ENCODE measurements around the gene SOX13.

Gene SOX13

GRCh38 chr1:204154568-204155255 is 81.8 kb downstream of the SOX13 start:
- no peaks in the 10 kb centered on the region for H3K9me3 Mint-ChIP-seq
- H3K4me3 Mint-ChIP-seq, result no peak overlapping the region
- no peaks in the 10 kb centered on the region for H3K27me3 Mint-ChIP-seq
- no peaks in the 10 kb centered on the region for H3K4me1 Mint-ChIP-seq
- H3K36me3 Mint-ChIP-seq, result no peaks in the 10 kb centered on the region
- no peak overlapping the region for H3K27ac Mint-ChIP-seq

GRCh38 chr1:204155881-204156280 is 83.0 kb downstream of the SOX13 start:
- Mint-ChIP-seq H3K4me1 (no peaks in the 10 kb centered on the region), H3K36me3 (no peaks in the 10 kb centered on the region), H3K27me3 (no peaks in the 10 kb centered on the region), H3K27ac (no peak overlapping the region), H3K9me3 (no peaks in the 10 kb centered on the region), H3K4me3 (no peak overlapping the region)

- Mint-ChIP-seq H3K27me3 (no peaks in the 10 kb centered on the region), H3K36me3 (no peaks in the 10 kb centered on the region), H3K4me3 (no peak overlapping the region), H3K27ac (no peak overlapping the region), H3K9me3 (no peaks in the 10 kb centered on the region), H3K4me1 (no peaks in the 10 kb centered on the region)
These were observed 85.0 kb downstream of the SOX13 start for GRCh38 chr1:204157962-204158361.

GRCh38 chr1:204161609-204162493 is 88.9 kb downstream of the SOX13 start:
- Mint-ChIP-seq H3K4me1 (no peaks in the 10 kb centered on the region), H3K27ac (no peak overlapping the region), H3K36me3 (no peaks in the 10 kb centered on the region), H3K27me3 (no peaks in the 10 kb centered on the region), H3K9me3 (no peaks in the 10 kb centered on the region), H3K4me3 (no peak overlapping the region)

- Mint-ChIP-seq H3K27ac (no peak overlapping the region), H3K36me3 (no peaks in the 10 kb centered on the region), H3K4me1 (no peaks in the 10 kb centered on the region), H3K4me3 (no peak overlapping the region), H3K9me3 (peaks cover 5% of the 10 kb centered on the region), H3K27me3 (no peaks in the 10 kb centered on the region)
These were observed 89.7 kb downstream of the SOX13 start for GRCh38 chr1:204162494-204163074.

GRCh38 chr1:204166219-204166618 is 93.3 kb downstream of the SOX13 start, which contains the start of gene REN:
REN (minus strand) TSS chr1:204166337; CDS start chr1:204166293, 44 bp downstream.
- no peaks in the 10 kb centered on the region for H3K4me1 Mint-ChIP-seq
- H3K27me3 Mint-ChIP-seq, result no peaks in the 10 kb centered on the region
- H3K4me3 Mint-ChIP-seq, result no peak within 1 kb of the TSS
- no peak within 1 kb of the TSS for H3K27ac Mint-ChIP-seq
- no peaks in the 10 kb centered on the region for H3K36me3 Mint-ChIP-seq
- H3K9me3 Mint-ChIP-seq, result peaks cover 5% of the 10 kb centered on the region

GRCh38 chr1:204167730-204168129 is 94.8 kb downstream of the SOX13 start:
- peaks cover 5% of the 10 kb centered on the region for H3K9me3 Mint-ChIP-seq
- no peaks in the 10 kb centered on the region for H3K4me1 Mint-ChIP-seq
- H3K27ac Mint-ChIP-seq, result no peak overlapping the region
- H3K4me3 Mint-ChIP-seq, result no peak overlapping the region
- no peaks in the 10 kb centered on the region for H3K27me3 Mint-ChIP-seq
- H3K36me3 Mint-ChIP-seq, result peaks cover 3% of the 10 kb centered on the region

- H3K9me3 Mint-ChIP-seq, result peaks cover 5% of the 10 kb centered on the region
- H3K4me3 Mint-ChIP-seq, result no peak overlapping the region
- H3K27ac Mint-ChIP-seq, result no peak overlapping the region
- no peaks in the 10 kb centered on the region for H3K4me1 Mint-ChIP-seq
- H3K36me3 Mint-ChIP-seq, result peaks cover 6% of the 10 kb centered on the region
- peaks cover 4% of the 10 kb centered on the region for H3K27me3 Mint-ChIP-seq
These were observed 96.9 kb downstream of the SOX13 start for GRCh38 chr1:204169858-204170257.

- Mint-ChIP-seq H3K36me3 (peaks cover 6% of the 10 kb centered on the region), H3K4me1 (no peaks in the 10 kb centered on the region), H3K27ac (no peak overlapping the region), H3K4me3 (no peak overlapping the region), H3K9me3 (peaks cover 5% of the 10 kb centered on the region), H3K27me3 (peaks cover 4% of the 10 kb centered on the region)
These were observed 97.7 kb downstream of the SOX13 start for GRCh38 chr1:204170494-204171155.

- Mint-ChIP-seq H3K9me3 (peaks cover 5% of the 10 kb centered on the region), H3K27ac (no peak overlapping the region), H3K4me3 (no peak overlapping the region), H3K4me1 (no peaks in the 10 kb centered on the region), H3K27me3 (peaks cover 4% of the 10 kb centered on the region), H3K36me3 (peaks cover 6% of the 10 kb centered on the region)
These were observed 98.8 kb downstream of the SOX13 start for GRCh38 chr1:204171751-204172178.

GRCh38 chr1:204172404-204173029 is 99.6 kb downstream of the SOX13 start:
- H3K27me3 Mint-ChIP-seq, result peaks cover 4% of the 10 kb centered on the region
- no peak overlapping the region for H3K27ac Mint-ChIP-seq
- H3K9me3 Mint-ChIP-seq, result peaks cover 1% of the 10 kb centered on the region
- H3K4me3 Mint-ChIP-seq, result no peak overlapping the region
- no peaks in the 10 kb centered on the region for H3K4me1 Mint-ChIP-seq
- H3K36me3 Mint-ChIP-seq, result peaks cover 6% of the 10 kb centered on the region

GRCh38 chr1:204174958-204175357 is 102.0 kb downstream of the SOX13 start:
- Mint-ChIP-seq H3K27me3 (peaks cover 4% of the 10 kb centered on the region), H3K9me3 (no peaks in the 10 kb centered on the region), H3K27ac (no peak overlapping the region)

GRCh38 chr1:204176049-204176448 is 103.1 kb downstream of the SOX13 start:
- Mint-ChIP-seq H3K27me3 (peaks cover 4% of the 10 kb centered on the region), H3K4me1 (no peaks in the 10 kb centered on the region), H3K4me3 (no peak overlapping the region), H3K36me3 (peaks cover 6% of the 10 kb centered on the region), H3K9me3 (no peaks in the 10 kb centered on the region), H3K27ac (no peak overlapping the region)

More at GRCh38 chr1:204174958-204175357, 102.0 kb downstream of the SOX13 start:
- Mint-ChIP-seq H3K4me3 (no peak overlapping the region), H3K4me1 (no peaks in the 10 kb centered on the region), H3K36me3 (peaks cover 6% of the 10 kb centered on the region)

GRCh38 chr1:204177133-204177532 is 104.2 kb downstream of the SOX13 start:
- Mint-ChIP-seq H3K36me3 (peaks cover 2% of the 10 kb centered on the region), H3K4me3 (no peak overlapping the region), H3K27ac (no peak overlapping the region), H3K27me3 (peaks cover 4% of the 10 kb centered on the region), H3K4me1 (no peaks in the 10 kb centered on the region), H3K9me3 (no peaks in the 10 kb centered on the region)

All from activated naive CD4-positive, alpha-beta T cell treated with anti-CD3 and anti-CD28 coated beads, Interleukin-2, amount 50 U/mL, for 24 hours (primary cell).